H9 (cell line): ENCODE measurements around the gene NELFCD. TPM values are rescaled to one million over a fixed set of nuclear protein-coding genes. Genes with fewer than 3 reads are reported as not detected.

Source experiments
- DNase-seq: peaks from one replicate; pipeline ENCODE4 v3.0.0-alpha.2; 2017
- H2AFZ ChIP-seq: one replicate; pipeline ENCODE4 v1.6.1; 2013; ENCODE audit warnings: mild to moderate bottlenecking, low read length, control low read depth, moderate library complexity
- H2AK5ac ChIP-seq: 2 replicates; pipeline ENCODE4 v1.6.1; 2013; ENCODE audit warnings: low read length, control low read depth, mixed read lengths; ENCODE audit not compliant: insufficient read length
- H2BK120ac ChIP-seq: one replicate; pipeline ENCODE4 v1.6.1; 2013; ENCODE audit warnings: low read depth, mild to moderate bottlenecking, low read length, control low read depth, inconsistent platforms; ENCODE audit not compliant: poor library complexity, severe bottlenecking
- H2BK12ac ChIP-seq: 2 replicates; pipeline ENCODE4 v1.6.1; 2013; ENCODE audit warnings: low read length, control low read depth, mixed read lengths, low read depth; ENCODE audit not compliant: insufficient read length
- H2BK15ac ChIP-seq: 2 replicates; pipeline ENCODE4 v1.6.1; 2013; ENCODE audit warnings: low read depth, low read length, control low read depth
- H2BK20ac ChIP-seq: one replicate; pipeline ENCODE4 v1.6.1; 2013; ENCODE audit warnings: low read depth, mild to moderate bottlenecking, low read length, control low read depth, inconsistent platforms; ENCODE audit not compliant: poor library complexity, severe bottlenecking
- H2BK5ac ChIP-seq: 2 replicates; pipeline ENCODE4 v1.6.1; 2013; ENCODE audit warnings: low read length, control low read depth, mixed read lengths; ENCODE audit not compliant: insufficient read length
- H3K14ac ChIP-seq: 2 replicates; pipeline ENCODE4 v1.6.1; 2013; ENCODE audit warnings: low read length, control low read depth; ENCODE audit not compliant: insufficient read depth
- H3K18ac ChIP-seq: 2 replicates; pipeline ENCODE4 v1.6.1; 2013; ENCODE audit warnings: low read depth, mild to moderate bottlenecking, mixed read lengths, low read length, control low read depth; ENCODE audit not compliant: insufficient read length
- H3K23ac ChIP-seq: 2 replicates; pipeline ENCODE4 v1.6.1; 2013; ENCODE audit warnings: low read length, control low read depth, mixed read lengths, low read depth; ENCODE audit not compliant: insufficient read length
- H3K23me2 ChIP-seq: 2 replicates; pipeline ENCODE4 v1.6.1; 2013; ENCODE audit warnings: low read depth, mild to moderate bottlenecking, mixed read lengths, low read length, control low read depth; ENCODE audit not compliant: insufficient read length, poor library complexity, severe bottlenecking
- H3K27ac ChIP-seq: 2 replicates; pipeline ENCODE4 v1.5.1; 2013; ENCODE audit warnings: low read length, control low read depth, mixed read lengths, low read depth; ENCODE audit not compliant: insufficient read length
- H3K27me3 ChIP-seq: 2 replicates; pipeline ENCODE4 v1.6.1; 2013; ENCODE audit warnings: low read length, control low read depth, inconsistent platforms; ENCODE audit not compliant: insufficient read depth
- H3K4ac ChIP-seq: 2 replicates; pipeline ENCODE4 v1.6.1; 2013; ENCODE audit warnings: low read depth, mild to moderate bottlenecking, control low read depth, inconsistent platforms, low read length, moderate library complexity
- H3K4me1 ChIP-seq: 2 replicates; pipeline ENCODE4 v1.6.1; 2013; ENCODE audit warnings: low read length, control low read depth, inconsistent platforms; ENCODE audit not compliant: insufficient read depth
- H3K4me2 ChIP-seq: 2 replicates; pipeline ENCODE4 v1.6.1; 2013; ENCODE audit warnings: low read length, control low read depth, mixed read lengths; ENCODE audit not compliant: insufficient read length, insufficient read depth
- H3K56ac ChIP-seq: 2 replicates; pipeline ENCODE4 v1.6.1; 2013; ENCODE audit warnings: low read depth, mild to moderate bottlenecking, mixed read lengths, low read length, control low read depth; ENCODE audit not compliant: insufficient read length
- H3K79me1 ChIP-seq: 2 replicates; pipeline ENCODE4 v1.6.1; 2013; ENCODE audit warnings: low read depth, mild to moderate bottlenecking, moderate library complexity, low read length, control low read depth, inconsistent platforms; ENCODE audit not compliant: insufficient read depth, poor library complexity, severe bottlenecking
- H3K79me2 ChIP-seq: 2 replicates; pipeline ENCODE4 v1.6.1; 2013; ENCODE audit warnings: low read length, control low read depth, inconsistent platforms; ENCODE audit not compliant: insufficient read depth
- H3K9ac ChIP-seq: 2 replicates; pipeline ENCODE4 v1.6.1; 2013; ENCODE audit warnings: low read length, control low read depth, mixed read lengths; ENCODE audit not compliant: insufficient read length; ENCODE audit errors: extremely low read depth
- H3K9me3 ChIP-seq: one replicate; pipeline ENCODE4 v1.6.1; 2013; ENCODE audit warnings: low read depth, low read length, inconsistent platforms; ENCODE audit not compliant: control insufficient read depth
- H3T11ph ChIP-seq: one replicate; pipeline ENCODE4 v1.6.1; 2013; ENCODE audit warnings: mild to moderate bottlenecking, low read length, control low read depth, inconsistent platforms
- H4K20me1 ChIP-seq: one replicate; pipeline ENCODE4 v1.6.1; 2013; ENCODE audit not compliant: control insufficient read depth, insufficient read length, insufficient read depth
- H4K5ac ChIP-seq: 2 replicates; pipeline ENCODE4 v1.6.1; 2013; ENCODE audit warnings: low read depth, mild to moderate bottlenecking, mixed read lengths, low read length, control low read depth; ENCODE audit not compliant: insufficient read length
- H4K8ac ChIP-seq: replicated peaks from 2 replicates; pipeline ENCODE4 v1.6.1; 2013; ENCODE audit warnings: low read length, control low read depth, mixed read lengths, low read depth; ENCODE audit not compliant: insufficient read length
- H4K91ac ChIP-seq: 2 replicates; pipeline ENCODE4 v1.6.1; 2013; ENCODE audit warnings: low read depth, mild to moderate bottlenecking, moderate library complexity, mixed read lengths, low read length, control low read depth; ENCODE audit not compliant: insufficient read length
- H3K27ac Mint-ChIP-seq, 3 experiments: 2 replicates in 2 of 3; 3 replicates in 1 of 3; pipeline ENCODE4 v1.8.0; 2020 to 2021; ENCODE audit warnings: mixed read lengths in 3 of 3, mild to moderate bottlenecking in 1 of 3, moderate library complexity in 1 of 3
- H3K27me3 Mint-ChIP-seq: 2 replicates; pipeline ENCODE4 v1.8.0; 2021; ENCODE audit warnings: low read depth, mild to moderate bottlenecking, moderate library complexity, mixed read lengths
- H3K36me3 Mint-ChIP-seq, 3 experiments: 2 replicates in 2 of 3; 3 replicates in 1 of 3; pipeline ENCODE4 v1.8.0; 2020 to 2021; ENCODE audit warnings: low read depth in 3 of 3, mixed read lengths in 3 of 3; ENCODE audit not compliant: insufficient read depth in 1 of 3
- H3K4me1 Mint-ChIP-seq, 2 experiments: 2 replicates each; pipeline ENCODE4 v1.8.0; 2020; ENCODE audit warnings: mixed read lengths in 2 of 2
- H3K4me3 Mint-ChIP-seq, 2 experiments: 2 replicates in 1 of 2; 3 replicates in 1 of 2; pipeline ENCODE4 v1.8.0; 2020 to 2021; ENCODE audit warnings: mild to moderate bottlenecking in 2 of 2, mixed read lengths in 2 of 2, moderate library complexity in 1 of 2
- H3K9me3 Mint-ChIP-seq, 2 experiments: 2 replicates in 1 of 2; 3 replicates in 1 of 2; pipeline ENCODE4 v1.8.0; 2020; ENCODE audit warnings: mild to moderate bottlenecking in 2 of 2, mixed read lengths in 2 of 2, moderate library complexity in 1 of 2
- CTCF ChIP-seq: fragments of 200-600 bp; sonication (generic); conservative IDR thresholded peaks from 3 replicates; pipeline ENCODE4 v1.8.0; 2021; ENCODE audit warnings: antibody characterized with exemption, mild to moderate bottlenecking
- WGBS: extraction: QIAGEN DNeasy Blood & Tissue Kit; methylation state at CpG from one replicate; pipeline ENCODE4 v1.1.7; 2013; ENCODE audit warnings: missing lambda C conversion rate, low lambda C conversion rate, mixed read lengths; ENCODE audit not compliant: insufficient read length; ENCODE audit errors: extremely low coverage; 5-methylcytosine and 5-hydroxymethylcytosine counted together
- total RNA-seq: library from RNA; stranded (reverse); gene quantifications from 2 replicates; pipeline ENCODE4 v1.2.1, GENCODE V29; 2021

The NELFCD gene
- total RNA-seq, 1 experiment from 2014 or later, result 57.8 TPM

GRCh38 chr20:59001449-59002171 is 20.6 kb downstream of the NELFCD start:
- H3K9me3 Mint-ChIP-seq, result no peaks in the 10 kb centered on the region
- H3K36me3 Mint-ChIP-seq, result peaks cover 0 to 34% (median 30%) of the 10 kb centered on the region in 3 experiments; a peak in 4 of 7 replicates
- Histone ChIP-seq H3K9me3 (no peaks in the 10 kb centered on the region), H2AFZ (no peak overlapping the region), H4K20me1 (no peaks in the 10 kb centered on the region), H4K8ac (no peak overlapping the region), H3T11ph (no peak overlapping the region), H3K27ac (no peak overlapping the region), H3K27me3 (no peaks in the 10 kb centered on the region), H3K23me2 (peaks cover 1% of the 10 kb centered on the region), H2AK5ac (no peak overlapping the region), H2BK120ac (no peak overlapping the region), H2BK15ac (no peak overlapping the region), H3K4me1 (no peaks in the 10 kb centered on the region), H2BK12ac (no peak overlapping the region), H2BK5ac (no peak overlapping the region), H3K56ac (no peak overlapping the region), H3K14ac (no peak overlapping the region; the same call in 1 of the 2 replicates), H2BK20ac (no peak overlapping the region), H4K5ac (no peak overlapping the region), H3K18ac (no peak overlapping the region), H3K23ac (no peak overlapping the region), H3K79me2 (no peaks in the 10 kb centered on the region), H3K9ac (no peak overlapping the region), H3K4ac (no peak overlapping the region), H3K79me1 (no peaks in the 10 kb centered on the region), H3K4me2 (no peak overlapping the region), H4K91ac (no peak overlapping the region)
- TF ChIP-seq CTCF, result no peak
- H3K27ac Mint-ChIP-seq, result no peak overlapping the region
- no CpG with 5 or more reads among the region's 27 CpGs for WGBS
- H3K27me3 Mint-ChIP-seq, result peaks cover 1% of the 10 kb centered on the region
- no peak overlapping the region for H3K4me3 Mint-ChIP-seq
- peaks cover 13 to 14% of the 10 kb centered on the region in 2 experiments for H3K4me1 Mint-ChIP-seq
- DNase-seq, result no peak
